ENCODE results near the gene OLFM2. TPM values are rescaled to one million over a fixed set of nuclear protein-coding genes. Genes with fewer than 3 reads are reported as not detected.
A peak's percentile ranks its signal among the peaks of the same experiment; 100 is the strongest.

OLFM2 gene
- total RNA-seq, 1 donor from 2014 or later, result 7.3 TPM

DNA sequence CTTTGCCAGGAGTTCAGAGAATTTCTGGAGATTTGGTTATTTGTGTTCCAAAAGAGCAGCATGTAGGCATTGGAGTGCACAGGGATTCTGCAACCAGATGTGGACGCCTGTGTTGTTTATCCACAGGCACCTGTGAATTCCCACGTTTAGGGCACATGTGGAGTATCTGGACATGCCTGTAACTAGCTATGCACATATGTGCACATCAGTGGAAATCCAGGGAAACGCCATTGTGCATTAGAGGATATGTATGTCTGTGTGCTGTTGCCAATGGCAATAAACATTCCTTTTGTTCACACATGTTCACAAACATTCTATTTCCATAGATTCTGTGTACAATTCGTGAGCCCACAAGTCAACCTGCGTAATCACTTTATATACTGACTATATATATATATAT is 34.7 kb downstream of the OLFM2 start:
- H3K27ac Mint-ChIP-seq (ENCODE audit: unreplicated experiment), result no peak overlapping the region
- H3K36me3 Mint-ChIP-seq (ENCODE audit: low read depth), result no peaks in the 10 kb centered on the region
- H3K27me3 Mint-ChIP-seq (ENCODE audit: low read depth), result peaks cover 32% of the 10 kb centered on the region
- H3K4me1 Mint-ChIP-seq, result no peaks in the 10 kb centered on the region
- no peak overlapping the region for H3K4me3 Mint-ChIP-seq
- no peak for DNase-seq (ENCODE audit: low read depth, low spot score)
- TF ChIP-seq, protein P1, sequence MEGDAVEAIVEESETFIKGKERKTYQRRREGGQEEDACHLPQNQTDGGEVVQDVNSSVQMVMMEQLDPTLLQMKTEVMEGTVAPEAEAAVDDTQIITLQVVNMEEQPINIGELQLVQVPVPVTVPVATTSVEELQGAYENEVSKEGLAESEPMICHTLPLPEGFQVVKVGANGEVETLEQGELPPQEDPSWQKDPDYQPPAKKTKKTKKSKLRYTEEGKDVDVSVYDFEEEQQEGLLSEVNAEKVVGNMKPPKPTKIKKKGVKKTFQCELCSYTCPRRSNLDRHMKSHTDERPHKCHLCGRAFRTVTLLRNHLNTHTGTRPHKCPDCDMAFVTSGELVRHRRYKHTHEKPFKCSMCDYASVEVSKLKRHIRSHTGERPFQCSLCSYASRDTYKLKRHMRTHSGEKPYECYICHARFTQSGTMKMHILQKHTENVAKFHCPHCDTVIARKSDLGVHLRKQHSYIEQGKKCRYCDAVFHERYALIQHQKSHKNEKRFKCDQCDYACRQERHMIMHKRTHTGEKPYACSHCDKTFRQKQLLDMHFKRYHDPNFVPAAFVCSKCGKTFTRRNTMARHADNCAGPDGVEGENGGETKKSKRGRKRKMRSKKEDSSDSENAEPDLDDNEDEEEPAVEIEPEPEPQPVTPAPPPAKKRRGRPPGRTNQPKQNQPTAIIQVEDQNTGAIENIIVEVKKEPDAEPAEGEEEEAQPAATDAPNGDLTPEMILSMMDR (conservative IDR thresholded peaks at IDR 0.05), result no peak
- no peaks in the 10 kb centered on the region for H3K9me3 Mint-ChIP-seq

DNA sequence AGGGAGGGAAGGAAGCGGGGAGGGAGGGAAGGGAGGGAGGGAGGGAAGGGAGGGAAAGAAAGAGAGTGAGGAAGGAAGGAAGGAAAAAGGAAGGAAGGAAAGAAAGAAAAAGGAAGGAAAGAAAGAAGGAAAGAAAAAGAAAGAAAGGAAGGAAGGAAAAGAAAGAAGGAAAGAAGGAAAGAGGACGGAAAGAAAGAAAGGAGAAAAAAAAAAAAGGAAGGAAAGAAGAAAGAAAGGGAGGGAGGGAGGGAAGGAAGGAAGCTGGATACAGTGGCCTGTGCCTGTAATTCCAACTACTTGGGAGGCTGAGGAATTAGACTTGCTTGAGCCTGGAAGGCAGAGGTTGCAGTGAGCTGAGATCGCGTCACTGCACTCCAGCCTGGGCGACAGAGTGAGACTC is 35.3 kb downstream of the OLFM2 start:
- Mint-ChIP-seq H3K4me1 (no peaks in the 10 kb centered on the region), H3K36me3 (ENCODE audit: low read depth) (no peaks in the 10 kb centered on the region), H3K4me3 (no peak overlapping the region), H3K27ac (ENCODE audit: unreplicated experiment) (no peak overlapping the region), H3K9me3 (no peaks in the 10 kb centered on the region), H3K27me3 (ENCODE audit: low read depth) (peaks cover 32% of the 10 kb centered on the region)
- TF ChIP-seq, protein P1 (conservative IDR thresholded peaks at IDR 0.05), result no peak
- DNase-seq (ENCODE audit: low read depth, low spot score), result no peak

DNA sequence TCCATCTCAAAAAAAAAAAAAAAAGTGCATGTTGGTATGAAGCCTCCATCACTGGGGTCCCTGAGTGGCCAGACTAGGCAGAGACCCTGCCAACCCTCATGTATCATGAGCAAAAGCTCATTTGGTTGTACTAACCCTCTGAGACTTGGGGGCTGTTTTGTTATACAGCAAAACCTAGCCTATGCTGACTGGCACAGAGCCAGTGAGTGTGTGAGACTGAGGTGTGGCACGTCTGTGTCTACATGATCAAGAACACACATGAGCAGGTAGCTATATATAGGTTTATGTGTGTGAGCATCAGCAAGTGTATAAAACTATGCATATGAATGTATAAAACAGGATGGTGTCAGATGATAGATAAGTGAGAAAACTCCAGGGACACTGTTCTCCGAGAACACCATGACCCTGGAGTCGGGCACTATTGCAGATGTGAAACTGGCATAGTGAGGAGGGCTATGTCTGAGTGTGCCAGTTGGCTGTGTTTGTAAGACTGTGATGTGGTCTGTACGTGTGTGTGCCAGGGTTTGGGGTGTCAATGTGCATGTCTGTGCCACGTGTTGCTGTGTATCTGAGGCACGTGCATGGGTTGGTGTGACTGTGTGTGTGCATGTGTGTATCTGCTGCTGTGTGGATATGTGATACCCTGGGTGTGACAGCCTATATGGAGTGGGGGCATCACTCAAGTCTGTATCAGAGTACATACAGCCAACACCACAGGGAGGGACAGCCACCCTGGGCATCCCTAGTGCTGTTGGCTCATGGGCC is 44.5 kb downstream of the OLFM2 start:
- H3K27me3 Mint-ChIP-seq (ENCODE audit: low read depth), result peaks cover 9% of the 10 kb centered on the region
- DNase-seq (ENCODE audit: low read depth, low spot score), result no peak
- TF ChIP-seq, protein P1 (conservative IDR thresholded peaks at IDR 0.05), result no peak
- no peaks in the 10 kb centered on the region for H3K36me3 Mint-ChIP-seq (ENCODE audit: low read depth)
- H3K4me1 Mint-ChIP-seq, result peaks cover 8% of the 10 kb centered on the region
- H3K4me3 Mint-ChIP-seq, result no peak overlapping the region
- no peak overlapping the region for H3K27ac Mint-ChIP-seq (ENCODE audit: unreplicated experiment)
- H3K9me3 Mint-ChIP-seq, result no peaks in the 10 kb centered on the region

DNA sequence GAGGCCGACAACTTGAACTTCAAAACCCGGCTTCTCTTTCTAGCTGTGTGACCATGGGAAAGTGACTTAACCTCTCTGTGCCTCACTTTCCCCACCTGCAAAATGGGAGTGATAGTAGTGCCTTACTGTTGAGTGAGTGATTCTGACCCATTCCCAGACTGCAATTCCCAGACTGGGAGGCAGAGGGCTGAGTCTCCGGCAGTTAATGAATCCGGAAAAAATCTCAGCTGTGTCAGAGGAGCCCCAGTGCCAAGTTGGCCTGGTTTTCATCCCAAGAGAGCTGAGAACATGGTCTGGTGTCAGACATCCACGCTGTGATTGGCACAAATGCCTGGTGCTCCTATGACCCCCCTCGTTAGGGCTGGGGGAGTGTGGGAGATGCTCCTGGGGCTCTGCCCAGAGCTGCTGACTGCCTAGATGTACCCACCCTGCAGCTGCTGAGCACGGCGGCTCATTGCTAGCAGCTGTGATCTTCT is 51.2 kb downstream of the OLFM2 start:
- no peak for DNase-seq (ENCODE audit: low read depth, low spot score)
- H3K36me3 Mint-ChIP-seq (ENCODE audit: low read depth), result no peaks in the 10 kb centered on the region
- TF ChIP-seq, protein P1 (conservative IDR thresholded peaks at IDR 0.05), result no peak
- no peaks in the 10 kb centered on the region for H3K9me3 Mint-ChIP-seq
- H3K27me3 Mint-ChIP-seq (ENCODE audit: low read depth), result peaks cover 9% of the 10 kb centered on the region
- peaks cover 12% of the 10 kb centered on the region for H3K4me1 Mint-ChIP-seq
- no peak overlapping the region for H3K27ac Mint-ChIP-seq (ENCODE audit: unreplicated experiment)
- H3K4me3 Mint-ChIP-seq, result no peak overlapping the region

DNA sequence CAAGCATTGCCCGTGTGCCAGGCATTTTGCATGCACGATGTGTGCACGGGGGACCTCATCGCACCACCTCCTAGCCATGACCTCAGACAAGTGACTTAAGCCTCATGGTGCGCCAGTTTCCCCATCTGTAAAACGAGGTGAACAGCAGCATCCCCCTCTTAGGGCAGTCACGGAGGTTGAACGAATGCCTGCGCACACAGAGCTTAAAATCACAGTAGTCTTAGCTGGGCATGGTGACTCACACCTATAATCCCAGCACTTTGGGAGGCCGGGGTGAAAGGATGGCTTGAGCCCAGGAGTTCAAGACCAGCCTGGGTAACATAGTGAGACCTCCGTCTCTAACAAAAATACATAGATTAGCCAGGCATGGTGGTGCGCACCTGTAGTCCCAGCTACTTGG is 52.6 kb downstream of the OLFM2 start:
- Mint-ChIP-seq H3K4me1 (peaks cover 4% of the 10 kb centered on the region), H3K4me3 (no peak overlapping the region), H3K27ac (ENCODE audit: unreplicated experiment) (peak overlapping the region; percentile 57), H3K27me3 (ENCODE audit: low read depth) (peaks cover 3% of the 10 kb centered on the region), H3K9me3 (no peaks in the 10 kb centered on the region), H3K36me3 (ENCODE audit: low read depth) (no peaks in the 10 kb centered on the region)
- DNase-seq (ENCODE audit: low read depth, low spot score), result no peak
- TF ChIP-seq, protein P1 (conservative IDR thresholded peaks at IDR 0.05), result no peak

Data from neural crest cell (in vitro differentiated cells).